ENCODE data around the gene INPP5D.

- TF ChIP-seq CTCF (IDR thresholded peaks at IDR 0.05) (no peak), POLR2A (IDR thresholded peaks at IDR 0.05) (no peak)
Observed at GRCh38 chr2:233083782-233084181, 23.6 kb downstream of the INPP5D start.
